SK-N-SH (cell line): ENCODE measurements around the gene PLEKHA8. TPM values are rescaled to one million over a fixed set of nuclear protein-coding genes. Genes with fewer than 3 reads are reported as not detected.

Source experiments
- CTCF ChIA-PET: fragments of 300-600, 350-600 bp; formaldehyde crosslinking; extraction: SDS; loops from one replicate; lab custom pipeline; 2021; lab: Yijun Ruan, JAX
- POLR2A ChIA-PET: fragments of 350-600 bp; sonication (Branson Sonifier 250); formaldehyde crosslinking; extraction: SDS; loops from one replicate; lab custom pipeline; 2020; ENCODE audit warnings: antibody characterized with exemption, inconsistent platforms; lab: Yijun Ruan, JAX
- DNase-seq: peaks from one replicate; pipeline ENCODE4 v3.0.0; 2012
- H2AFZ ChIP-seq: fragments of 200-600 bp; sonication (generic); 2 replicates; pipeline ENCODE4 v1.8.1; 2016; ENCODE audit warnings: antibody characterized with exemption, mild to moderate bottlenecking, low read depth
- H3F3A ChIP-seq: fragments of 200-600 bp; sonication (generic); replicated peaks from 2 replicates; pipeline ENCODE3; 2016; ENCODE audit warnings: antibody characterized with exemption, mild to moderate bottlenecking; ENCODE audit not compliant: insufficient read depth
- H3K27ac ChIP-seq, 2 experiments: fragments of 200-500 bp in 1 of 2; fragments of 200-600 bp in 1 of 2; sonication (Bioruptor generic) in 1 of 2; sonication (generic), shearing (Covaris generic) in 1 of 2; 2 replicates each; pipeline versions ENCODE4 v1.5.1 to v1.6.1; 2014 to 2016; ENCODE audit warnings: low read depth in 2 of 2, inconsistent platforms in 1 of 2, low read length in 1 of 2, mild to moderate bottlenecking in 1 of 2, mixed read lengths in 1 of 2
- H3K27me3 ChIP-seq: fragments of 200-600 bp; sonication (generic), shearing (Covaris generic); 2 replicates; pipeline ENCODE4 v1.6.1; 2016; ENCODE audit warnings: mixed run types; ENCODE audit not compliant: insufficient read depth
- H3K36me3 ChIP-seq, 2 experiments: fragments of 200-500 bp in 1 of 2; fragments of 200-600 bp in 1 of 2; sonication (Bioruptor generic) in 1 of 2; sonication (generic) in 1 of 2; replicated peaks in 1 of 2; 2 replicates each; pipeline versions ENCODE3 to v1.5.1; 2014 to 2016; ENCODE audit warnings: low read length in 1 of 2, mild to moderate bottlenecking in 1 of 2; ENCODE audit not compliant: insufficient read depth in 2 of 2, control insufficient read depth in 1 of 2
- H3K4me1 ChIP-seq, 2 experiments: fragments of 200-500 bp in 1 of 2; fragments of 200-600 bp in 1 of 2; sonication (Bioruptor generic) in 1 of 2; sonication (generic), shearing (Covaris generic) in 1 of 2; 2 replicates each; pipeline versions ENCODE4 v1.5.1 to v1.6.1; 2014 to 2016; ENCODE audit warnings: low read depth in 1 of 2, low read length in 1 of 2, mixed run types in 1 of 2; ENCODE audit not compliant: insufficient read depth in 2 of 2, control insufficient read depth in 1 of 2
- H3K4me2 ChIP-seq: fragments of 200-600 bp; sonication (generic), shearing (Covaris generic); 2 replicates; pipeline ENCODE4 v1.6.1; 2017; ENCODE audit warnings: mixed run types
- H3K4me3 ChIP-seq, 2 experiments: fragments of 200-500 bp in 1 of 2; fragments of 200-600 bp in 1 of 2; sonication (Bioruptor generic) in 1 of 2; sonication (generic), shearing (Covaris generic) in 1 of 2; 2 replicates each; pipeline versions ENCODE4 v1.5.1 to v1.8.1; 2014 to 2016; ENCODE audit warnings: low read depth in 2 of 2, inconsistent platforms in 1 of 2, low read length in 1 of 2, mild to moderate bottlenecking in 1 of 2, mixed read lengths in 1 of 2, moderate library complexity in 1 of 2
- H3K79me2 ChIP-seq: fragments of 200-600 bp; sonication (generic); 2 replicates; pipeline ENCODE4 v1.8.1; 2017; ENCODE audit warnings: mild to moderate bottlenecking; ENCODE audit not compliant: insufficient read depth
- H3K9ac ChIP-seq: fragments of 200-600 bp; sonication (generic); 2 replicates; pipeline ENCODE4 v1.6.1; 2017; ENCODE audit warnings: mixed run types
- H3K9me2 ChIP-seq: fragments of 200-600 bp; sonication (generic); 2 replicates; pipeline ENCODE4 v1.6.1; 2017; ENCODE audit warnings: mixed run types
- H3K9me3 ChIP-seq: fragments of 200-600 bp; sonication (generic); 2 replicates; pipeline ENCODE4 v1.6.1; 2017; ENCODE audit warnings: mixed run types, mild to moderate bottlenecking, moderate library complexity
- H4K20me1 ChIP-seq: fragments of 200-600 bp; sonication (generic); 2 replicates; pipeline ENCODE4 v1.6.1; 2017; ENCODE audit warnings: mild to moderate bottlenecking, mixed run types; ENCODE audit not compliant: insufficient read depth
- CTCF ChIP-seq: fragments of 200-600 bp; sonication (generic); IDR thresholded peaks from 2 replicates; pipeline ENCODE4 v1.6.1; 2017; ENCODE audit warnings: antibody characterized with exemption, mild to moderate bottlenecking, moderate library complexity
- EZH2phosphoT487 ChIP-seq: fragments of 200-600 bp; sonication (generic); IDR thresholded peaks from 2 replicates; pipeline ENCODE4 v1.6.1; 2017; ENCODE audit warnings: low read depth, mixed run types, mild to moderate bottlenecking, antibody characterized with exemption, moderate library complexity, borderline replicate concordance
- FOSL2 ChIP-seq: IDR thresholded peaks from 2 replicates; pipeline ENCODE4 v1.4.0; 2012; ENCODE audit warnings: low read depth, mild to moderate bottlenecking, moderate library complexity, borderline replicate concordance
- FOXM1 ChIP-seq: IDR thresholded peaks from 2 replicates; pipeline ENCODE4 v1.4.0; 2012; ENCODE audit warnings: low read depth, mild to moderate bottlenecking
- GABPA ChIP-seq: IDR thresholded peaks from 2 replicates; pipeline ENCODE4 v1.4.0; 2012; ENCODE audit warnings: low read depth, mild to moderate bottlenecking
- GATA2 ChIP-seq: sonication (generic); formaldehyde crosslinking; IDR thresholded peaks from 2 replicates; pipeline ENCODE4 v1.5.0; 2020; ENCODE audit warnings: mild to moderate bottlenecking, missing genetic modification reagents
- IRF3 ChIP-seq: fragments of 150-350 bp; IDR thresholded peaks from 2 replicates; pipeline ENCODE4 v1.6.1; 2016; ENCODE audit warnings: mild to moderate bottlenecking, low read depth, low read length
- JUND ChIP-seq: IDR thresholded peaks from 2 replicates; pipeline ENCODE4 v1.4.0; 2012
- NFIC ChIP-seq: IDR thresholded peaks from 2 replicates; pipeline ENCODE4 v1.4.0; 2012; ENCODE audit warnings: borderline replicate concordance
- POLR2AphosphoS5 ChIP-seq: IDR thresholded peaks from 2 replicates; pipeline ENCODE4 v1.6.1; 2012; ENCODE audit warnings: low read depth, low read length
- RFX5 ChIP-seq: IDR thresholded peaks from 2 replicates; pipeline ENCODE4 v1.6.1; 2012; ENCODE audit warnings: mild to moderate bottlenecking, improper control_type of control experiment, low read length
- SIN3A ChIP-seq: IDR thresholded peaks from 2 replicates; pipeline ENCODE4 v1.6.1; 2012; ENCODE audit warnings: low read depth, mild to moderate bottlenecking, low read length, moderate library complexity, borderline replicate concordance
- YY1 ChIP-seq: IDR thresholded peaks from 2 replicates; pipeline ENCODE4 v1.4.0; 2012; ENCODE audit warnings: low read depth, mild to moderate bottlenecking
- WGBS: methylation state at CpG from one replicate; pipeline ENCODE4 v1.1.6; 2017; ENCODE audit warnings: low lambda C conversion rate; 5-methylcytosine and 5-hydroxymethylcytosine counted together
- polyA plus RNA-seq, 3 experiments: library from polyadenylated mRNA; depleted of rRNA; stranded (reverse); fragments of >200 nt; gene quantifications; 2 replicates each; pipeline ENCODE4 v1.2.3, GENCODE V29; 2012
- TF ChIP-seq, protein P1 (sequence below): IDR thresholded peaks from 2 replicates; pipeline ENCODE4; 2012
- TF ChIP-seq, protein P2 (sequence below): fragments of 150-350 bp; IDR thresholded peaks from 2 replicates; pipeline ENCODE4 v1.6.1; 2017; ENCODE audit warnings: antibody characterized with exemption, low read length, low read depth, borderline replicate concordance

The PLEKHA8 gene
- polyA plus RNA-seq, 1 of the 3 experiments (the other 2 are of a cell fraction): 4.9 TPM

- TF ChIP-seq, protein P1, sequence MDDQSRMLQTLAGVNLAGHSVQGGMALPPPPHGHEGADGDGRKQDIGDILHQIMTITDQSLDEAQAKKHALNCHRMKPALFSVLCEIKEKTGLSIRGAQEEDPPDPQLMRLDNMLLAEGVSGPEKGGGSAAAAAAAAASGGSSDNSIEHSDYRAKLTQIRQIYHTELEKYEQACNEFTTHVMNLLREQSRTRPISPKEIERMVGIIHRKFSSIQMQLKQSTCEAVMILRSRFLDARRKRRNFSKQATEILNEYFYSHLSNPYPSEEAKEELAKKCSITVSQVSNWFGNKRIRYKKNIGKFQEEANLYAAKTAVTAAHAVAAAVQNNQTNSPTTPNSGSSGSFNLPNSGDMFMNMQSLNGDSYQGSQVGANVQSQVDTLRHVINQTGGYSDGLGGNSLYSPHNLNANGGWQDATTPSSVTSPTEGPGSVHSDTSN: peak; percentile 56
Observed at GRCh38 chr7:30171766-30172447, 143.7 kb downstream of the PLEKHA8 start (continued).

DNA sequence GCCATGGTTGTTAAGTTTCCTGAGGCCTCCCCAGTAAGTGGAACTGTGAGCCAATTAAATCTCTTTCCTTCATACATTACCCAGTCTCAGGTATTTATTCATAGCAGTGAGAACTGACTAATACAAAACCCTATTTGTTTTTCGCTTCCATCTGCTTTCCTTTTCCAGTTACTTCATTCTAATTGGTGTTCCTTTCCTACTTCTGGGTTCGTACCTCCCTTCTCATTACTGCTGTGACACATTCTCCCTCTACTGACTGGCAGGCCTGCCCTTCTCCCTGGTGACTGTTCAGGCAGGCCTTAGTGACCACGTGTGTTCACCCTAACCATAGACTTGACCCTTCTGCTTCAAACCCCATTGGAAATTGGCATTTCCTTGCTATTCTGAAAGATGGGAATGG, 144.2 kb downstream of the PLEKHA8 start:
- H3K9ac ChIP-seq: no peak overlapping the region
- H3K79me2 ChIP-seq: no peaks in the 10 kb centered on the region
- no peaks in the 10 kb centered on the region for H3K36me3 ChIP-seq
- WGBS: 86% methylated on average over 3 of the region's 3 CpGs
- TF ChIP-seq RFX5 (no peak), FOSL2 (no peak), GABPA (no peak)
- no peaks in the 10 kb centered on the region for H3K27me3 ChIP-seq
- H4K20me1 ChIP-seq: no peaks in the 10 kb centered on the region
- peak overlapping the region; percentile 29 for H3K4me2 ChIP-seq
- ChIA-PET POLR2A (interaction anchor here (1.2 kb wide), 1 partner anchor 37 kb away, joined by 3 read pairs; no protein-coding TSS in a partner anchor), CTCF (interaction anchor here (0.6 to 2.7 kb wide), 12 partner anchors 8 to 392 kb away, joined by 3 to 17 read pairs (median 6); partner anchors contain the start of gene MTURN)
- H2AFZ ChIP-seq: no peak overlapping the region
- no peaks in the 10 kb centered on the region for H3K9me2 ChIP-seq
- no peak for DNase-seq
- H3K27ac ChIP-seq: peak overlapping the region; percentile 40 to 95
- peaks cover 4% of the 10 kb centered on the region for H3F3A ChIP-seq
- H3K4me1 ChIP-seq: peaks cover 34 to 38% of the 10 kb centered on the region in 2 experiments; a peak in 3 of 4 replicates
- H3K9me3 ChIP-seq: no peaks in the 10 kb centered on the region
- H3K4me3 ChIP-seq: no peak overlapping the region; a peak in 1 of 4 replicates

DNA sequence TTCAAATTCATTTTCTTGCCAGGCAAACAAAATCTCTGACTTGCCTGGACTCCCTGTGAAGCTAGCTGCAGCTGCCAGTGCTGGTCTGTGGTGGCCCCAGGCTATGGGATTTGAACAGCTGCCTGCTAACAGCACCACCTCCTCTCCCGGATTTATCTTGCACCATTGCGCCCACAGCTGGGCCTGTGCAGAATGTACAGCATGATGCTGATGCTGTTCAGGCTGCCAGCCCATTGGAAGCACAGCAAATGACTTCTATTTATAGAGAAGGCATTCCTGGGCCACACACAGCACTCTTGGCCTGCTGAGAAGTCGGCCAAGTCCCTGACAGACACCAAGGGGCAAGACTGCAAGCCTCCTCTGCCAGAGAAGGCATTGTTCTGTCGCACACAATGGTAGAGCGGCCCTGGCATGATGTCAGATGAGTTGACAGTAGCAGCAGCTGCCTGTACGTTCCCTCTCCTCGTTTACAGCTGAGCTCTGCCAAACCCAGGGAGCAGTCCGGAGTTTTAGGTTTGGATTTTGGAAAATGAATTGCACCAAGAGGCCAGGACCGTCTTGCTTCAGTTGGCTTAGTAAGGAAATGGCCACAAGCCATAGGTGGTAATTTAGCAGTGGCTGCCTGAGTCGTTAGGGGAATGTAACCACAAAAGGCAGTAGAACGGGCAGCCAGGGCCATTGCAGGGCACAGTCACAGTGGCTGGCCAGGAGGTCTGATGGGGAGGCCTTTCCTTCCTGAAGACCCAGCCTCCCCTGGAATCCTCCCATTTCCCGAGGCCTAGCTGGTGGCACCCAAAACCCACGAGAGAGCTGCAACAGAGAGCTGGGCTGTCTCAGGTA, 145.1 kb downstream of the PLEKHA8 start:
- Histone ChIP-seq H3K27ac (peak overlapping the region; percentile 40 to 95), H3K9ac (no peak overlapping the region), H3K27me3 (no peaks in the 10 kb centered on the region), H2AFZ (no peak overlapping the region), H3K4me1 (peaks cover 34 to 38% of the 10 kb centered on the region in 2 experiments; a peak in 3 of 4 replicates), H3K4me2 (peak overlapping the region; percentile 29), H3K4me3 (no peak overlapping the region; a peak in 1 of 4 replicates), H4K20me1 (no peaks in the 10 kb centered on the region), H3K79me2 (no peaks in the 10 kb centered on the region), H3K9me3 (no peaks in the 10 kb centered on the region), H3F3A (peaks cover 4% of the 10 kb centered on the region), H3K36me3 (no peaks in the 10 kb centered on the region), H3K9me2 (no peaks in the 10 kb centered on the region)
- WGBS: 73% methylated on average over 13 of the region's 13 CpGs
- POLR2A ChIA-PET: interaction anchor here (1.2 kb wide), 1 partner anchor 37 kb away, joined by 3 read pairs; no protein-coding TSS in a partner anchor
- CTCF ChIA-PET: interaction anchor here (0.6 to 2.7 kb wide), 18 partner anchors 9 to 423 kb away, joined by 3 to 17 read pairs (median 4); partner anchors contain the start of gene MTURN
- DNase-seq: peak; percentile 87
- TF ChIP-seq RFX5 (peak; percentile 19; the same call in 1 of the 2 replicates), EZH2phosphoT487 (no peak), IRF3 (no peak), SIN3A (peak; percentile 46; the same call in 1 of the 2 replicates), NFIC (peak; percentile 7; the same call in 1 of the 2 replicates), POLR2AphosphoS5 (no peak), JUND (no peak), YY1 (no peak), GATA2 (CRISPR knock-in tag) (0 out of 2 replicates have a peak, but pooled peaks have one; percentile 13), CTCF (peak; percentile 40), FOXM1 (no peak)
- TF ChIP-seq, protein P2, sequence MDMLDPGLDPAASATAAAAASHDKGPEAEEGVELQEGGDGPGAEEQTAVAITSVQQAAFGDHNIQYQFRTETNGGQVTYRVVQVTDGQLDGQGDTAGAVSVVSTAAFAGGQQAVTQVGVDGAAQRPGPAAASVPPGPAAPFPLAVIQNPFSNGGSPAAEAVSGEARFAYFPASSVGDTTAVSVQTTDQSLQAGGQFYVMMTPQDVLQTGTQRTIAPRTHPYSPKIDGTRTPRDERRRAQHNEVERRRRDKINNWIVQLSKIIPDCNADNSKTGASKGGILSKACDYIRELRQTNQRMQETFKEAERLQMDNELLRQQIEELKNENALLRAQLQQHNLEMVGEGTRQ: no peak
- TF ChIP-seq, protein P1: no peak
